ENCODE data around the gene SLC40A1. TPM values are rescaled to one million over a fixed set of nuclear protein-coding genes. Genes with fewer than 3 reads are reported as not detected.
A peak's percentile ranks its signal among the peaks of the same experiment; 100 is the strongest.

The SLC40A1 gene
- total RNA-seq, 1 experiment from 2014 or later, result under 0.01 TPM

- no peak for DNase-seq (ENCODE audit: low read depth)
Observed at GRCh38 chr2:189569295-189569910, 11.2 kb downstream of the SLC40A1 start.

- peak; percentile 5 for DNase-seq (ENCODE audit: low read depth)
Observed at GRCh38 chr2:189566046-189566445, 14.5 kb downstream of the SLC40A1 start.

- DNase-seq (ENCODE audit: low read depth), result no peak
Observed at GRCh38 chr2:189561371-189562038, 19.1 kb downstream of the SLC40A1 start.

- DNase-seq (ENCODE audit: low read depth), result no peak
Observed at GRCh38 chr2:189560273-189560586, 20.4 kb downstream of the SLC40A1 start.

GRCh38 chr2:189559579-189560272, 20.9 kb downstream of the SLC40A1 start:
- no peak for DNase-seq (ENCODE audit: low read depth)

- no peak for DNase-seq (ENCODE audit: low read depth)
Observed at GRCh38 chr2:189558516-189559272, 21.9 kb downstream of the SLC40A1 start.

GRCh38 chr2:189557373-189557772, 23.2 kb downstream of the SLC40A1 start:
- no peak for DNase-seq (ENCODE audit: low read depth)

- no peak for DNase-seq (ENCODE audit: low read depth)
Observed at GRCh38 chr2:189556526-189556925, 24.1 kb downstream of the SLC40A1 start.

GRCh38 chr2:189555232-189555631, 25.4 kb downstream of the SLC40A1 start:
- no peak for DNase-seq (ENCODE audit: low read depth)

- DNase-seq (ENCODE audit: low read depth), result no peak
Observed at GRCh38 chr2:189553504-189554088, 27.0 kb downstream of the SLC40A1 start.

GRCh38 chr2:189552991-189553404, 27.6 kb downstream of the SLC40A1 start:
- no peak for DNase-seq (ENCODE audit: low read depth)

- DNase-seq (ENCODE audit: low read depth), result no peak
Observed at GRCh38 chr2:189552334-189552990, 28.1 kb downstream of the SLC40A1 start.

GRCh38 chr2:189551808-189552207, 28.8 kb downstream of the SLC40A1 start:
- DNase-seq (ENCODE audit: low read depth), result no peak

GRCh38 chr2:189549449-189549832, 31.1 kb downstream of the SLC40A1 start:
- DNase-seq (ENCODE audit: low read depth), result no peak

- DNase-seq (ENCODE audit: low read depth), result no peak
Observed at GRCh38 chr2:189548666-189549448, 31.7 kb downstream of the SLC40A1 start.

GRCh38 chr2:189545418-189545817, 35.2 kb downstream of the SLC40A1 start:
- DNase-seq (ENCODE audit: low read depth), result no peak

GRCh38 chr2:189544318-189545042, 36.1 kb downstream of the SLC40A1 start:
- DNase-seq (ENCODE audit: low read depth), result no peak

- no peak for DNase-seq (ENCODE audit: low read depth)
Observed at GRCh38 chr2:189543367-189543766, 37.2 kb downstream of the SLC40A1 start.

- DNase-seq (ENCODE audit: low read depth), result peak; percentile 3
Observed at GRCh38 chr2:189542145-189542882, 38.3 kb downstream of the SLC40A1 start.

Measured in RPMI7951 (cell line).